Calu3 (cell line): ENCODE results near the gene TNFSF11. TPM values are rescaled to one million over a fixed set of nuclear protein-coding genes. Genes with fewer than 3 reads are reported as not detected.

Source experiments
- BruUV-seq: library from RNA; stranded (reverse); fragments of 400-500 nt; replicated peaks from 2 replicates; lab custom pipeline; 2021; lab: Mats Ljungman, UMichigan
- CTCF ChIA-PET: fragments of 300-600 bp; sonication (Branson Sonifier 250); formaldehyde crosslinking; loops from one replicate; lab custom pipeline; 2022; ENCODE audit warnings: antibody characterized with exemption; lab: Charles Lee
- DNase-seq: peaks from one replicate; pipeline ENCODE4 v3.0.0; 2022
- H3K27ac Mint-ChIP-seq: one replicate; pipeline ENCODE4 v1.8.0; 2022; ENCODE audit warnings: mixed read lengths; ENCODE audit not compliant: unreplicated experiment
- H3K27me3 Mint-ChIP-seq: one replicate; pipeline ENCODE4 v1.8.0; 2022; ENCODE audit warnings: mixed read lengths; ENCODE audit not compliant: unreplicated experiment
- H3K36me3 Mint-ChIP-seq: one replicate; pipeline ENCODE4 v1.8.0; 2022; ENCODE audit warnings: mild to moderate bottlenecking, moderate library complexity, mixed read lengths; ENCODE audit not compliant: insufficient read depth, unreplicated experiment
- H3K4me1 Mint-ChIP-seq: one replicate; pipeline ENCODE4 v1.8.0; 2022; ENCODE audit warnings: mild to moderate bottlenecking, low read depth, mixed read lengths; ENCODE audit not compliant: unreplicated experiment
- H3K4me3 Mint-ChIP-seq: one replicate; pipeline ENCODE4 v1.8.0; 2022; ENCODE audit warnings: mild to moderate bottlenecking, low read depth, moderate library complexity, mixed read lengths; ENCODE audit not compliant: unreplicated experiment
- H3K9me3 Mint-ChIP-seq: one replicate; pipeline ENCODE4 v1.8.0; 2022; ENCODE audit warnings: low read depth, mixed read lengths; ENCODE audit not compliant: unreplicated experiment
- CTCF ChIP-seq: fragments of 200-600 bp; IDR thresholded peaks from one replicate; pipeline ENCODE4 v1.8.0; 2022; ENCODE audit warnings: antibody characterized with exemption; ENCODE audit not compliant: unreplicated experiment
- intact Hi-C: fragments of 100-400 bp; cut with micrococcal nuclease; formaldehyde crosslinking; loops from one replicate; pipeline ENCODE4 v1.10.0; 2022; ENCODE audit not compliant: unreplicated experiment
- total RNA-seq: library from RNA; stranded (reverse); gene quantifications from 2 replicates; pipeline ENCODE4 v1.2.3, GENCODE V29; 2022

Gene TNFSF11
- total RNA-seq, 1 experiment from 2014 or later, result 0.26 TPM

- intact Hi-C loops, result no loop called here
- CTCF ChIA-PET, result no interaction called here
- no peaks in the 10 kb centered on the region for H3K4me1 Mint-ChIP-seq
- H3K27me3 Mint-ChIP-seq, result peaks cover 44% of the 10 kb centered on the region
- no peaks in the 10 kb centered on the region for H3K36me3 Mint-ChIP-seq
- no peak overlapping the region for H3K4me3 Mint-ChIP-seq
- no peak overlapping the region for H3K27ac Mint-ChIP-seq
- peaks cover 2% of the 10 kb centered on the region for H3K9me3 Mint-ChIP-seq
- TF ChIP-seq CTCF, result no peak
- DNase-seq, result no peak
- BruUV-seq, result no TSS peak
Measured at GRCh38 chr13:42650506-42650905, 76.6 kb downstream of the TNFSF11 start.

DNA sequence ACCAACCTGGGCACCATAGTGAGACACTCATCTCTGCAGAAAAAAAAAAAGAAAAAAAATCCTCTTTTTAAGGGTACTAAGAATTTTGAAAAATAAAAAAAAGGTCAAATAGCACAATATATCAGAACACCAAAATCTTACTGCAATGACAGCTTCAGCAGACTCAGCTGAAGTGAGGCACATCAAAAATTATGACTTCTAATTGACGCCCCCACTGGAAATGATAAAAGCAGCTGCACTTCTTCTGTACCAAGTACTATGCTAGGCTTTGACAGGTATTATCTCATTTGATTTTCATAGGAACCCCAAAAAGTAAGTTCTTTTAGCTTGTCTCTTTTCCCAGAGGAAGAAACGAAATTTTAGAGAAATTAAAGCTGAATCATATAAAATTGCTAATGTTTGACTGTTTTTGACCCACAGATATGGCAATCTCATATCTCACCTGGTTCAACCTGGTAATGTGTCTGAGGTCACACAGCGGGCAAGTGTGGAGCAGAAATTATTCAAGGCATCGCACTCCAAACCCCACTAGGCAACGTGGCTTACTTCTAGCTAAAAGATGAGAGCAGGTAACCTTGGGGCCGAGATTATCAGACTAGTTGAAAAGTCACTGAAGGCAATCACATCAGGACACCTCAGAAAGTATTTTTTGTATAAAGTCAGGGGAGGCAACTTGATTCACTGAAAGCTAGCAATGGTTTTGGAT lies 78.1 kb downstream of the TNFSF11 start:
- Mint-ChIP-seq H3K36me3 (no peaks in the 10 kb centered on the region), H3K9me3 (peaks cover 2% of the 10 kb centered on the region), H3K4me3 (no peak overlapping the region), H3K27me3 (peaks cover 59% of the 10 kb centered on the region), H3K4me1 (no peaks in the 10 kb centered on the region), H3K27ac (no peak overlapping the region)
- TF ChIP-seq CTCF, result no peak
- no peak for DNase-seq
- no TSS peak for BruUV-seq
- intact Hi-C loops, result no loop called here
- CTCF ChIA-PET, result interaction anchor here (0.7 kb wide), 2 partner anchors 8 to 37 kb away, joined by 3 read pairs; no protein-coding TSS in a partner anchor

- no peaks in the 10 kb centered on the region for H3K36me3 Mint-ChIP-seq
- H3K4me1 Mint-ChIP-seq, result no peaks in the 10 kb centered on the region
- CTCF ChIA-PET, result no interaction called here
- no peak for DNase-seq
- peaks cover 2% of the 10 kb centered on the region for H3K9me3 Mint-ChIP-seq
- no peak overlapping the region for H3K27ac Mint-ChIP-seq
- no TSS peak for BruUV-seq
- H3K27me3 Mint-ChIP-seq, result peaks cover 67% of the 10 kb centered on the region
- TF ChIP-seq CTCF, result no peak
- no peak overlapping the region for H3K4me3 Mint-ChIP-seq
- intact Hi-C loops, result no loop called here
Measured at GRCh38 chr13:42652642-42653415, 78.9 kb downstream of the TNFSF11 start.

GRCh38 chr13:42653679-42654078 lies 79.7 kb downstream of the TNFSF11 start:
- Mint-ChIP-seq H3K27me3 (peaks cover 75% of the 10 kb centered on the region), H3K36me3 (no peaks in the 10 kb centered on the region), H3K27ac (no peak overlapping the region), H3K9me3 (peaks cover 2% of the 10 kb centered on the region), H3K4me1 (no peaks in the 10 kb centered on the region), H3K4me3 (no peak overlapping the region)
- intact Hi-C loops, result no loop called here
- TF ChIP-seq CTCF, result no peak
- CTCF ChIA-PET, result no interaction called here
- no peak for DNase-seq
- BruUV-seq, result no TSS peak
